ENCODE results near the gene NF1.
"Not testable (repeated sequence)": the region's sequence is repeated elsewhere in the genome, so short reads cannot be mapped to it uniquely, and the experiment has no call there.

NF1 gene

GRCh38 chr17:31147507-31148202, 52.9 kb downstream of the NF1 start:
- no peak for DNase-seq (ENCODE audit: extremely low read depth, low read depth)

DNA sequence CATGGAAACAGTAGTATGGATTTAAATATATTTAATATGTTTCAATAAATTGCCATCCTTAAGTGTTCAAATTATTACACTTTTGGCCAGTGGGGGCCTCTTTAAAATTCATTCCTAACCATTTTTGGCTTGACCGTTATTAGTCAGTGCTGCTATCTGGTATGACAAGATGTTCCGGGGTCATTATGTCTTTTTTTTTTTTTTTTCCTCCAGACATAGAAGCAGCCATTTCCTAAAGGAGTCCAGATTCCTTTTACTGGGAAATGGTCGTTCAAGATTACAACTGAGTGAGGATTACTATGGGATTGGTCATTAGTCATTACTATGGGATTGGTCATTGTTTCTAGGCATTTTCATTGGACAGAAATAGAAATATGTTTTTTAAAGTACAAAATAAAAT, 53.4 kb downstream of the NF1 start:
- TF ChIP-seq, protein P1, sequence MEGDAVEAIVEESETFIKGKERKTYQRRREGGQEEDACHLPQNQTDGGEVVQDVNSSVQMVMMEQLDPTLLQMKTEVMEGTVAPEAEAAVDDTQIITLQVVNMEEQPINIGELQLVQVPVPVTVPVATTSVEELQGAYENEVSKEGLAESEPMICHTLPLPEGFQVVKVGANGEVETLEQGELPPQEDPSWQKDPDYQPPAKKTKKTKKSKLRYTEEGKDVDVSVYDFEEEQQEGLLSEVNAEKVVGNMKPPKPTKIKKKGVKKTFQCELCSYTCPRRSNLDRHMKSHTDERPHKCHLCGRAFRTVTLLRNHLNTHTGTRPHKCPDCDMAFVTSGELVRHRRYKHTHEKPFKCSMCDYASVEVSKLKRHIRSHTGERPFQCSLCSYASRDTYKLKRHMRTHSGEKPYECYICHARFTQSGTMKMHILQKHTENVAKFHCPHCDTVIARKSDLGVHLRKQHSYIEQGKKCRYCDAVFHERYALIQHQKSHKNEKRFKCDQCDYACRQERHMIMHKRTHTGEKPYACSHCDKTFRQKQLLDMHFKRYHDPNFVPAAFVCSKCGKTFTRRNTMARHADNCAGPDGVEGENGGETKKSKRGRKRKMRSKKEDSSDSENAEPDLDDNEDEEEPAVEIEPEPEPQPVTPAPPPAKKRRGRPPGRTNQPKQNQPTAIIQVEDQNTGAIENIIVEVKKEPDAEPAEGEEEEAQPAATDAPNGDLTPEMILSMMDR (IDR thresholded peaks at IDR 0.05; ENCODE audit: low read depth, low read length) = no peak
- DNase-seq (ENCODE audit: extremely low read depth, low read depth) = no peak

More at GRCh38 chr17:31147507-31148202, 52.9 kb downstream of the NF1 start:
- TF ChIP-seq, protein P1 (IDR thresholded peaks at IDR 0.05; ENCODE audit: low read depth, low read length) = no peak

DNA sequence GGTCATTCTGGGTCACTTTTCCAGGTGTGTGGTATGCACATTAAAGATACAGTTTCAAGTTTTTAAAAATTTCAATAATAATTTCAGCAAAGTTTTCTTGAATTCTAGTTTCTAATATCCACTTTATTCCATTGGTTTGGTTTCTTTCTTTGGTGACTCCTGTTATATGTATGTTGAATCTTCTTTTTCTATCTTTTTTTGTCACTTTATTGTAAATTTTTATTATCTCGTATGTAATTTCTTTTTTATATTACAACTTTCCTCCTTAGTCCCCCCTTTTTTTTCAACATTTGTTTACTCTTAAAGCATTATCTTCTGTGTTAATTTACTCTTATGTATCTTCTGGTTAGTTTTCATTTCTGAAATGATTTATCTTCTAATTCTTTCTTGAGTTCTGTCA, 57.5 kb downstream of the NF1 start:
- DNase-seq (ENCODE audit: extremely low read depth, low read depth) = no peak
- TF ChIP-seq, protein P1 (IDR thresholded peaks at IDR 0.05; ENCODE audit: low read depth, low read length) = no peak

DNA sequence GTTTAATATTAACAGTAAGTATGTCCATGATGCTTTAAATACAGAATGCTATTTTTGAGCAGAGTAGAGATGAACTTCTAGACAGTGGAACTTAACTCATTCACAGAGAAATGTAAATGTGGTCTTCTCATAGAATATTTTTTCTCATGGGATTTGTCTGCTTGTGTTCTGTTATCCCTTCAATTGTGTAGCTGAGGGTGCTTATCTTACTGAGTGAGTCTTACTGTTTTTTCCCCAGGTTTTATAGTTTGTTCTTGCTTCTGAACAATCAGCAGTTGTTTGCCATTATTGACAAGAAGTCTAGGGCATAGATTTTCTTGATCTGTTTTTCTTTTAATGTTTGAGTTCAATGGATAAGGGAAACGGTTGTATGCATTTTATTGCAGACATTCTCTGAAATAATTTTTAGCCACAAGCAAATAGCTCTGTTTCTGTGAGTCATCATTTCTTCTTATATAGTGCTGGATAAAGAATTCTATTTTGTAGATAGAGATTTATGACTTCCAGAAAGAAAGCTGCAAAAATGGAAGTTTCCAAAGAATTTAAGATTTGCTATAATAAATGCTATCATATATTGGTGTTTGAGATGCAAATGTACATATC, 60.5 kb downstream of the NF1 start:
- TF ChIP-seq, protein P1 (IDR thresholded peaks at IDR 0.05; ENCODE audit: low read depth, low read length) = no peak
- no peak for DNase-seq (ENCODE audit: extremely low read depth, low read depth)

GRCh38 chr17:31156326-31156725, 61.5 kb downstream of the NF1 start:
- DNase-seq (ENCODE audit: extremely low read depth, low read depth) = no peak
- TF ChIP-seq, protein P1 (IDR thresholded peaks at IDR 0.05; ENCODE audit: low read depth, low read length) = no peak

- not testable (repeated sequence) for DNase-seq (ENCODE audit: extremely low read depth, low read depth)
Measured at GRCh38 chr17:31156864-31157263, 62.1 kb downstream of the NF1 start.

DNA sequence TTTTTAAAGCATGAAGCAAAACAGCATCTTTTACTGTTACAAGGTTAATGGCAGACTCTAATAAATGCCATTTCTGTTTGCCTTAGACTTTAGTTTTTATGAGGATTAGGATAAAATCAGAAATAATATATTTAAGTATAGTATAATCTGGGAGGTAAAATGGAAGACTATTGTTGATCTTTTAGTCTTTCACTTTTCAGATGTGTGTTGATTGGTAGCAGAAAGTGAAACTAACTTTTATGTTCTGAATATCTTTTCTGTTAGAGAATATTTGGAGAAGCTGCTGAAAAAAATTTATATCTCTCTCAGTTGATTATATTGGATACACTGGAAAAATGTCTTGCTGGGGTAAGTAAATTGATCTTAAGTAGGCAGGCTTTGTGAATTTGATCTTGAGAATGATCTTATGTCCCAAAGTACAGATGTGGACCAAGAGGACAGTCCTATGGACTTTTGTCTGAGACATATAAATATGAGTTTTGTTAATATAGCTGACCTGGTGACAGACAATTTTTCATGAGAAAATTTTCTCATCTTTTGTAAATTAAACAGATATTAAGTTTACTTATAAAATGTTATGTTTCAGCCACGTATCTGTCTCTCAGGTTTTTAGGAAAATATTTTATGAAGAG, 64.1 kb downstream of the NF1 start:
- no peak for DNase-seq (ENCODE audit: extremely low read depth, low read depth)
- TF ChIP-seq, protein P1 (IDR thresholded peaks at IDR 0.05; ENCODE audit: low read depth, low read length) = no peak

All from AG09319 (cell line).